Right lobe of liver (tissue), 4 donors: ENCODE measurements around the gene MAPKAP1.

Source experiments
- CTCF ChIP-seq, 4 donors: fragments of 200-600 bp in 3 of 4; fragments of 450-650 bp in 1 of 4; IDR thresholded peaks; one replicate each; pipeline versions ENCODE4 v1.5.1 to v1.8.0; 2016 to 2022; ENCODE audit warnings: antibody characterized with exemption in 4 of 4, mild to moderate bottlenecking in 2 of 4
- POLR2A ChIP-seq: fragments of 450-650 bp; IDR thresholded peaks from one replicate; pipeline ENCODE4 v1.6.1; 2017; ENCODE audit warnings: antibody characterized with exemption, mild to moderate bottlenecking
- donor health status: DM: no; HTN: no; CAD: no.
- donor health status: DM: no; HTN: no; CAD: no.
- donor health status: DM: no; HTN: yes; CAD: no.

GRCh38 chr9:125655691-125656410 is 51.2 kb downstream of the MAPKAP1 start:
- TF ChIP-seq CTCF (IDR thresholded peaks at IDR 0.05) = no peak
- TF ChIP-seq POLR2A = no peak
